HepG2 (cell line): ENCODE results near the gene MYO1C. TPM values are rescaled to one million over a fixed set of nuclear protein-coding genes. Genes with fewer than 3 reads are reported as not detected.

Experiments
- ADNP ChIP-seq: sonication (generic); formaldehyde crosslinking; IDR thresholded peaks from 2 replicates; pipeline ENCODE4 v1.4.0; 2020; ENCODE audit warnings: missing genetic modification reagents
- AGO1 ChIP-seq: fragments of 200-400 bp; formaldehyde crosslinking; IDR thresholded peaks from 2 replicates; pipeline ENCODE4 v1.6.1; 2017; ENCODE audit warnings: mild to moderate bottlenecking, low read depth, low read length, moderate library complexity; ENCODE audit not compliant: poor library complexity, severe bottlenecking
- CHCHD3 ChIP-seq: sonication (generic); formaldehyde crosslinking; IDR thresholded peaks from 2 replicates; pipeline ENCODE4 v1.8.0; 2022; ENCODE audit warnings: mild to moderate bottlenecking, missing genetic modification reagents, moderate library complexity
- ELF3 ChIP-seq: IDR thresholded peaks from 2 replicates; pipeline ENCODE4 v1.6.1; 2016; ENCODE audit warnings: missing genetic modification reagents, missing compliant biosample characterization
- FLYWCH1 ChIP-seq: sonication (generic); formaldehyde crosslinking; IDR thresholded peaks from 2 replicates; pipeline ENCODE4 v1.8.1; 2023; ENCODE audit warnings: mild to moderate bottlenecking, missing genetic modification reagents
- GABPA ChIP-seq, 2 experiments: IDR thresholded peaks; 2 replicates each; pipeline ENCODE4 v1.6.1; 2011 to 2016; ENCODE audit warnings: low read depth in 2 of 2, low read length in 1 of 2, missing biosample characterization in 1 of 2, missing genetic modification characterization in 1 of 2
- HOXA3 ChIP-seq: sonication (generic); formaldehyde crosslinking; IDR thresholded peaks from 2 replicates; pipeline ENCODE4 v1.5.0; 2020; ENCODE audit warnings: missing genetic modification reagents
- KDM2A ChIP-seq: sonication (generic); formaldehyde crosslinking; IDR thresholded peaks from 2 replicates; pipeline ENCODE4 v1.4.0; 2020; ENCODE audit warnings: low read depth, missing genetic modification reagents, borderline replicate concordance
- MXD1 ChIP-seq: sonication (generic); formaldehyde crosslinking; IDR thresholded peaks from 2 replicates; pipeline ENCODE4 v1.4.0; 2020; ENCODE audit warnings: mild to moderate bottlenecking, missing genetic modification reagents
- NFIC ChIP-seq: IDR thresholded peaks from 2 replicates; pipeline ENCODE4 v1.6.1; 2012; ENCODE audit warnings: mild to moderate bottlenecking, low read length, inconsistent platforms
- PHF21A ChIP-seq: sonication (generic); formaldehyde crosslinking; IDR thresholded peaks from 2 replicates; pipeline ENCODE4 v1.5.0; 2020; ENCODE audit warnings: mild to moderate bottlenecking, missing genetic modification reagents
- POLR2G ChIP-seq: fragments of 200-400 bp; formaldehyde crosslinking; IDR thresholded peaks from 2 replicates; pipeline ENCODE4 v1.6.1; 2018; ENCODE audit warnings: mild to moderate bottlenecking, low read depth, low read length, moderate library complexity
- PPARG ChIP-seq: conservative IDR thresholded peaks from 2 replicates; pipeline ENCODE4 v1.6.1; 2016; ENCODE audit warnings: missing biosample characterization, missing genetic modification reagents
- REL ChIP-seq: sonication (generic); formaldehyde crosslinking; conservative IDR thresholded peaks from 2 replicates; pipeline ENCODE4 v1.8.0; 2022; ENCODE audit warnings: mild to moderate bottlenecking, missing genetic modification reagents, moderate library complexity
- SAFB2 ChIP-seq: sonication (generic); formaldehyde crosslinking; IDR thresholded peaks from 2 replicates; pipeline ENCODE4 v1.5.1; 2020; ENCODE audit warnings: missing genetic modification reagents, low read depth, mild to moderate bottlenecking, borderline replicate concordance
- TBX2 ChIP-seq: sonication (generic); formaldehyde crosslinking; IDR thresholded peaks from 2 replicates; pipeline ENCODE4 v1.5.0; 2020; ENCODE audit warnings: missing genetic modification reagents, mild to moderate bottlenecking, borderline replicate concordance
- TEAD3 ChIP-seq: optimal IDR thresholded peaks from 2 replicates; pipeline ENCODE3; 2016; ENCODE audit warnings: borderline replicate concordance
- TGIF2 ChIP-seq: IDR thresholded peaks from 2 replicates; pipeline ENCODE4 v1.6.1; 2016; ENCODE audit warnings: control low read depth, missing compliant biosample characterization
- TSC22D2 ChIP-seq: sonication (generic); formaldehyde crosslinking; IDR thresholded peaks from 2 replicates; pipeline ENCODE4 v1.5.1; 2020; ENCODE audit warnings: missing genetic modification reagents, mild to moderate bottlenecking, borderline replicate concordance
- YEATS2 ChIP-seq: sonication (generic); formaldehyde crosslinking; IDR thresholded peaks from 2 replicates; pipeline ENCODE4 v1.4.0; 2020; ENCODE audit warnings: missing genetic modification reagents, borderline replicate concordance
- ZBTB42 ChIP-seq: sonication (generic); formaldehyde crosslinking; IDR thresholded peaks from 2 replicates; pipeline ENCODE4 v1.5.0; 2020; ENCODE audit warnings: mild to moderate bottlenecking, missing genetic modification reagents
- ZBTB49 ChIP-seq: sonication (generic); formaldehyde crosslinking; IDR thresholded peaks from 2 replicates; pipeline ENCODE4 v1.4.0; 2020; ENCODE audit warnings: missing genetic modification reagents, borderline replicate concordance
- ZNF746 ChIP-seq: sonication (generic); formaldehyde crosslinking; IDR thresholded peaks from 2 replicates; pipeline ENCODE4 v1.8.0; 2022; ENCODE audit warnings: mild to moderate bottlenecking, missing genetic modification reagents
- ZNF816 ChIP-seq: sonication (generic); formaldehyde crosslinking; IDR thresholded peaks from 2 replicates; pipeline ENCODE4 v1.8.0; 2022; ENCODE audit warnings: missing genetic modification reagents, mild to moderate bottlenecking, borderline replicate concordance
- polyA plus RNA-seq, 8 experiments: library from polyadenylated mRNA; depleted of rRNA in 3 of 8; stranded (reverse) in 7 of 8; unstranded in 1 of 8; fragments of >200 nt; fragmentation: Illumina TruSeq in 4 of 8; extraction: Trizol in 4 of 8; gene quantifications; 2 replicates each; pipeline versions ENCODE4 v1.2.1 to v1.2.3, GENCODE V29; 2011 to 2016; ENCODE audit warnings: low read depth in 4 of 8, missing spikeins in 1 of 8, mixed read lengths in 1 of 8; ENCODE audit not compliant: insufficient read depth in 1 of 8
- total RNA-seq, 5 experiments: library from RNA; depleted of rRNA; stranded (reverse); fragments of >200 nt; fragmentation: Illumina TruSeq; extraction: Trizol; gene quantifications; 2 replicates each; pipeline ENCODE4 v1.2.3, GENCODE V29; 2016; ENCODE audit warnings: low read depth in 1 of 5
- TF ChIP-seq, protein P1 (sequence below): sonication (generic); formaldehyde crosslinking; IDR thresholded peaks from 2 replicates; pipeline ENCODE4 v1.8.0; 2022; ENCODE audit warnings: missing genetic modification reagents, mild to moderate bottlenecking, borderline replicate concordance

Gene MYO1C
- total and polyA plus RNA-seq, 2 of the 13 experiments (the other 11 are each of a cell fraction or from before 2014, with no cell fraction given), result 22.7 to 40.8 TPM

DNA sequence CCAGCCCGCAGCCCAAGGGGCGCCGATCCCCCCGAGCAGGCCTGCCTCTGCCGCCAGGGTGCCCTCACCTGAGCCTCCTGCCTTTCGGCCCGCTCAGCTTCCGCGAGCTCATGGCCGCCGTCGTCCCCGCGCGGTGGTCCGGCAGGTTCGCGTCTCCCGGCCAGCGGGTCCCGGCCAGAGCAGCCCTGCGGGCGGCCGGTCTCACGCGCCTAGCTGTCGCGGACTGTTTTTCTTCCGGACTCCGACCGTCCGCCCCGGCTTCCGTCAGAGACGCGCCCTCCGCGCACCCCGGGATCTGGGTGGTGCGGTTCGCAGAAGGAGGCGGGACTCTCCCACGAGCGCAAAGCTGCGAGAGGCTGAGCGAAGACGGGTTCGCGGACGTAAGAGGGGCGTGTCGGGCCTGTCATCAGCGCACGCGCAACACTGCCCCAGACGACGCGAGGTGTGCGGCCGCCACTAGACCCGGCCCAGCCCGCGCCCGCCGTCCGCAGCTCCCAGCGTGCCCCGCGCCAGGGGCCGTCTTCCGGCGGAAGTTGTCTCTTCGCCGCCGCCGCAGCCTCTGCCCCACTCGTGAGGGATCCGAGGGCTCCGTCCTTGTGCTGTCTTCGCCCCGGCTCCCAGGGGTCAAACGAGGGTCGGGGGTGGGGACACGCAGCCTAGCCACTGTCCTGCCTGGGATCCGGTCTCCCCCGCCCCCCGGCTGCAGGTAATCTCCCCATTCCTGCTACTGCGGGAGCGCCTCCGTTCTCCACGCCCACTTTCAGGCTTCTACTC is 24.1 kb upstream of the MYO1C start, which contains the start of gene INPP5K (continued):
- TF ChIP-seq ZBTB49 (no peak), TSC22D2 (CRISPR knock-in tag) (no peak), ZNF816 (CRISPR knock-in tag) (no peak), NFIC (no peak), AGO1 (no peak), FLYWCH1 (CRISPR knock-in tag) (no peak), GABPA (IDR thresholded peaks at IDR 0.05; ENCODE audit: low read depth, low read length) (peak; percentile 97), GABPA (CRISPR knock-in tag; IDR thresholded peaks at IDR 0.05; ENCODE audit: low read depth) (peak; percentile 91), ADNP (CRISPR knock-in tag) (no peak), MXD1 (CRISPR knock-in tag) (peak; percentile 98; the same call in 1 of the 2 replicates), REL (0 out of 2 replicates have a peak, but pooled peaks have one; percentile 12), HOXA3 (CRISPR knock-in tag) (peak; percentile 77), SAFB2 (CRISPR knock-in tag) (peak; percentile 88; the same call in 1 of the 2 replicates), TBX2 (CRISPR knock-in tag) (peak; percentile 64; the same call in 1 of the 2 replicates), KDM2A (CRISPR knock-in tag) (peak; percentile 99), TEAD3 (peak; percentile 48), TGIF2 (peak; percentile 100), ZBTB42 (no peak; the same call in 1 of the 2 replicates), PPARG (CRISPR knock-in tag) (peak; percentile 26; the same call in 1 of the 2 replicates), ELF3 (CRISPR knock-in tag) (0 out of 2 replicates have a peak, but pooled peaks have one; percentile 12), CHCHD3 (CRISPR knock-in tag) (no peak), ZNF746 (CRISPR knock-in tag) (no peak), PHF21A (CRISPR knock-in tag) (peak; percentile 68; the same call in 1 of the 2 replicates), YEATS2 (CRISPR knock-in tag) (peak; percentile 92), POLR2G (peak; percentile 89)
- TF ChIP-seq, protein P1, sequence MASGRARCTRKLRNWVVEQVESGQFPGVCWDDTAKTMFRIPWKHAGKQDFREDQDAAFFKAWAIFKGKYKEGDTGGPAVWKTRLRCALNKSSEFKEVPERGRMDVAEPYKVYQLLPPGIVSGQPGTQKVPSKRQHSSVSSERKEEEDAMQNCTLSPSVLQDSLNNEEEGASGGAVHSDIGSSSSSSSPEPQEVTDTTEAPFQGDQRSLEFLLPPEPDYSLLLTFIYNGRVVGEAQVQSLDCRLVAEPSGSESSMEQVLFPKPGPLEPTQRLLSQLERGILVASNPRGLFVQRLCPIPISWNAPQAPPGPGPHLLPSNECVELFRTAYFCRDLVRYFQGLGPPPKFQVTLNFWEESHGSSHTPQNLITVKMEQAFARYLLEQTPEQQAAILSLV (CRISPR knock-in tag), result peak; percentile 23; the same call in 1 of the 2 replicates
